SK-N-SH treated with all-trans-retinoic acid at 6 μM for 48 hours (cell line): Measurements from ENCODE around the gene C13orf42.

Experiments
- ATAC-seq: fragments of 200-7000 bp; cut with Tn5 transposase; 3 replicates; pipeline ENCODE4 v1.9.1; 2020; ENCODE audit warnings: mild to moderate bottlenecking, moderate library complexity
- ARNTL ChIP-seq: fragments of 450-650 bp; formaldehyde crosslinking; IDR thresholded peaks from 2 replicates; pipeline ENCODE4 v1.5.0; 2020; ENCODE audit warnings: low read depth, mild to moderate bottlenecking, moderate library complexity, borderline replicate concordance
- BACH2 ChIP-seq: fragments of 250-450 bp; sonication (Bioruptor Pico); IDR thresholded peaks from 2 replicates; pipeline ENCODE4 v1.9.0; 2021; ENCODE audit warnings: mild to moderate bottlenecking, borderline replicate concordance
- CSDC2 ChIP-seq: fragments of 250-450 bp; sonication (Bioruptor Pico); IDR thresholded peaks from 2 replicates; pipeline ENCODE4 v1.5.0; 2020; ENCODE audit warnings: mild to moderate bottlenecking, moderate library complexity
- ESRRG ChIP-seq: fragments of 250-450 bp; sonication (Bioruptor Pico); IDR thresholded peaks from 2 replicates; pipeline ENCODE4 v1.6.1; 2021; ENCODE audit warnings: mild to moderate bottlenecking
- GLIS3 ChIP-seq: fragments of 250-450 bp; sonication (Bioruptor Pico); IDR thresholded peaks from 2 replicates; pipeline ENCODE4 v1.5.0; 2020; ENCODE audit warnings: mild to moderate bottlenecking, moderate library complexity
- ISL1 ChIP-seq: fragments of 250-450 bp; sonication (Bioruptor Pico); IDR thresholded peaks from 2 replicates; pipeline ENCODE4 v2.1.2; 2022; ENCODE audit warnings: mild to moderate bottlenecking, moderate library complexity
- OSR1 ChIP-seq: fragments of 250-450 bp; sonication (Bioruptor Pico); IDR thresholded peaks from 2 replicates; pipeline ENCODE4 v1.8.0; 2022; ENCODE audit warnings: moderate library complexity, mild to moderate bottlenecking, inconsistent platforms
- PPARA ChIP-seq: fragments of 250-450 bp; sonication (Bioruptor Pico); IDR thresholded peaks from 2 replicates; pipeline ENCODE4 v1.5.0; 2020; ENCODE audit warnings: mild to moderate bottlenecking, borderline replicate concordance
- RARB ChIP-seq: fragments of 250-450 bp; sonication (Bioruptor Pico); IDR thresholded peaks from 2 replicates; pipeline ENCODE4 v1.8.0; 2021; ENCODE audit warnings: mild to moderate bottlenecking, moderate library complexity
- SNAI2 ChIP-seq: fragments of 250-450 bp; sonication (Bioruptor Pico); IDR thresholded peaks from 2 replicates; pipeline ENCODE4 v1.5.0; 2020; ENCODE audit warnings: mild to moderate bottlenecking, moderate library complexity
- TCF4 ChIP-seq: fragments of 250-450 bp; sonication (Bioruptor Pico); IDR thresholded peaks from 2 replicates; pipeline ENCODE4 v1.8.0; 2021; ENCODE audit warnings: mild to moderate bottlenecking, moderate library complexity, borderline replicate concordance
- ZC3H10 ChIP-seq: fragments of 250-450 bp; sonication (Bioruptor Pico); IDR thresholded peaks from 2 replicates; pipeline ENCODE4 v1.5.1; 2021; ENCODE audit warnings: mild to moderate bottlenecking, moderate library complexity
- ZFP3 ChIP-seq: fragments of 250-450 bp; sonication (Bioruptor Pico); IDR thresholded peaks from 2 replicates; pipeline ENCODE4 v1.5.0; 2020; ENCODE audit warnings: mild to moderate bottlenecking, moderate library complexity
- ZFP30 ChIP-seq: fragments of 450-650 bp; formaldehyde crosslinking; IDR thresholded peaks from 2 replicates; pipeline ENCODE4 v1.5.0; 2022; ENCODE audit warnings: mild to moderate bottlenecking, moderate library complexity
- ZNF565 ChIP-seq: fragments of 450-650 bp; formaldehyde crosslinking; conservative IDR thresholded peaks from 2 replicates; pipeline ENCODE4 v1.5.0; 2020; ENCODE audit warnings: low read depth, mild to moderate bottlenecking, moderate library complexity
- ZNF70 ChIP-seq: fragments of 450-650 bp; formaldehyde crosslinking; IDR thresholded peaks from 2 replicates; pipeline ENCODE4 v1.5.0; 2020; ENCODE audit warnings: mild to moderate bottlenecking, moderate library complexity
- ZNF8 ChIP-seq: fragments of 450-650 bp; formaldehyde crosslinking; IDR thresholded peaks from 2 replicates; pipeline ENCODE4 v1.5.0; 2020; ENCODE audit warnings: mild to moderate bottlenecking, moderate library complexity
- TF ChIP-seq, protein P1 (sequence below): fragments of 250-450 bp; sonication (Bioruptor Pico); IDR thresholded peaks from 2 replicates; pipeline ENCODE4 v1.5.1; 2021; ENCODE audit warnings: mild to moderate bottlenecking, moderate library complexity
- TF ChIP-seq, protein P2 (sequence below): fragments of 250-450 bp; sonication (Bioruptor Pico); IDR thresholded peaks from 2 replicates; pipeline ENCODE4 v1.8.0; 2020; ENCODE audit warnings: mild to moderate bottlenecking, moderate library complexity, borderline replicate concordance
- TF ChIP-seq, protein P3 (sequence below): fragments of 250-450 bp; sonication (Bioruptor Pico); IDR thresholded peaks from 2 replicates; pipeline ENCODE4 v1.8.0; 2021; ENCODE audit warnings: low read depth, mild to moderate bottlenecking, moderate library complexity, borderline replicate concordance

C13orf42 gene

DNA sequence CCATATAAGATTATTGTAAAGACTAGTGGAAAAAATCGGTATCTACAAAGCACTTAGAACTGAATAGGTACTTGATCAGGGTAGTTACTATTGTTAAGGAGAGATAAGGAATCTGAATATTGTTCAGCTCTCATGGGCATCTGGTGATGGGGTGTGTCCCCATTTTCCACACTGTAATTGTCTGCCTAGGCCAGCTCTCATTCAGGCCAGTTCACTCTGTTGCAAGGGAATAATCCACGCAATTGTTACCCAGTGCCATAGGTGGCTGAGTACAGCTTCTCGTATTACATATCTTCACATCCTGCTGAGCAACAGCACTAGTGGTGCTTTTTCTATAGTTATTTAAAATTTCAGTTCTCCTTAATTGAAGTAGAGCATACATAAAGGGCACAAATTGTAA lies 45.6 kb upstream of the C13orf42 start:
- TF ChIP-seq SNAI2 (CRISPR knock-in tag) (no peak), ZFP30 (CRISPR knock-in tag) (no peak)
- ATAC-seq: no peak

DNA sequence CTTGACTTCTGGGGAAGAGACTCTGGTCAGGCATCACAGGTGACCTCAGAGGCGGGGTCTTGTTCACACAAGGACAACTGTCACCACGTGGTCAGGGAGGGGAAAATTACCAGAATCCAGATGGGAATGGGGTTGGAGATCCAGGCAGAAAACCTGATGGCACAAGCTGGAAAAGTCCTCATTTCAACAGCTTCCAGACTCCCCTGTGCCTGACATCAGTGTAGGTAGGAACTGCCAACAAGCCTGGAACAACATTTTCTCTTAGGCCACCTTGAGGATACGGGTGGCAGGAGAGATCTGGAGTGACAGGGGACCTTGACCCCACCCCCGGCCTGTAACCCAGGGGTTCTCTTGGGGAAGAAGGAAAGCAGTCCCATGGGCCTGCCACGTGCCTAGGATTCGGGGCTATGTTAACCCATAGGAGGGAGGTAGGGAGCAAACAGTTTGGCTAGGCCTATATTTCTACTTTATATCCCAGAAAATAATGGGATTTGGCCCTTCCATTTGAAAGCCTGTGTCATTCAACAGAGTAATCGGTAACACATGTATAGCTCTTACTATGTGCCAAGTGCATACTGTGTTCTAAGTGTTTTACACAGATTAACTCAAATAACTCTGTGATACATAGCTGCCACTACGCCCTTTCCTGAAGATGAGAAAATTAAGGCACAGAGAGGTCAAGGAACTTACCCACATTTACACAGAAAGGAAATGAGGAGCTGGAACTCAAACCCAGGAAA lies 44.9 kb upstream of the C13orf42 start:
- no peak for TF ChIP-seq ARNTL (CRISPR knock-in tag)
- TF ChIP-seq TCF4 (CRISPR knock-in tag): no peak
- no peak for TF ChIP-seq ZFP30 (CRISPR knock-in tag)
- TF ChIP-seq ESRRG (CRISPR knock-in tag): no peak
- TF ChIP-seq RARB (CRISPR knock-in tag): no peak
- TF ChIP-seq, protein P1, sequence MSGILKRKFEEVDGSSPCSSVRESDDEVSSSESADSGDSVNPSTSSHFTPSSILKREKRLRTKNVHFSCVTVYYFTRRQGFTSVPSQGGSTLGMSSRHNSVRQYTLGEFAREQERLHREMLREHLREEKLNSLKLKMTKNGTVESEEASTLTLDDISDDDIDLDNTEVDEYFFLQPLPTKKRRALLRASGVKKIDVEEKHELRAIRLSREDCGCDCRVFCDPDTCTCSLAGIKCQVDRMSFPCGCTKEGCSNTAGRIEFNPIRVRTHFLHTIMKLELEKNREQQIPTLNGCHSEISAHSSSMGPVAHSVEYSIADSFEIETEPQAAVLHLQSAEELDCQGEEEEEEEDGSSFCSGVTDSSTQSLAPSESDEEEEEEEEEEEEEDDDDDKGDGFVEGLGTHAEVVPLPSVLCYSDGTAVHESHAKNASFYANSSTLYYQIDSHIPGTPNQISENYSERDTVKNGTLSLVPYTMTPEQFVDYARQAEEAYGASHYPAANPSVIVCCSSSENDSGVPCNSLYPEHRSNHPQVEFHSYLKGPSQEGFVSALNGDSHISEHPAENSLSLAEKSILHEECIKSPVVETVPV (CRISPR knock-in tag): no peak
- TF ChIP-seq ISL1 (CRISPR knock-in tag): no peak
- TF ChIP-seq PPARA (CRISPR knock-in tag): no peak
- TF ChIP-seq ZNF70 (CRISPR knock-in tag): no peak
- no peak for ATAC-seq

DNA sequence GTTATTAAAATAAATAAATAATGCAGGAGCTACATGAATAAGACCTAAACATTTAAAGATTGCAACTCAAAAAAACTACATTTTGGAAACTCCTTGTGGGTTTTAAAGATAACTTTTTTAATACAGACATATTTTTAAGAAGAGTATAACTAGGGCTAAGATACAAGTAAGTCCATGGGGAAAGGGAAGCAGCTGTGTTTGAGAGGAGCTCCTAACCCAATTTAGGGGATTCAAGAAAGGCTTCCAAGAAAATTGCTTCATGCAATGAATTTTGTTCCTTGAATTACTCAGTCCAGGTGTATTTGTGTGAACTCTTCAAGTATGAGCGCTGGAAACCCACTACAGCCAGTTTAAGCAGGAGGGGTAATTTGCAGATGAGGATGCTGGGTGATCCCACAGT lies 44.1 kb upstream of the C13orf42 start:
- no peak for TF ChIP-seq ZNF565 (CRISPR knock-in tag)

DNA sequence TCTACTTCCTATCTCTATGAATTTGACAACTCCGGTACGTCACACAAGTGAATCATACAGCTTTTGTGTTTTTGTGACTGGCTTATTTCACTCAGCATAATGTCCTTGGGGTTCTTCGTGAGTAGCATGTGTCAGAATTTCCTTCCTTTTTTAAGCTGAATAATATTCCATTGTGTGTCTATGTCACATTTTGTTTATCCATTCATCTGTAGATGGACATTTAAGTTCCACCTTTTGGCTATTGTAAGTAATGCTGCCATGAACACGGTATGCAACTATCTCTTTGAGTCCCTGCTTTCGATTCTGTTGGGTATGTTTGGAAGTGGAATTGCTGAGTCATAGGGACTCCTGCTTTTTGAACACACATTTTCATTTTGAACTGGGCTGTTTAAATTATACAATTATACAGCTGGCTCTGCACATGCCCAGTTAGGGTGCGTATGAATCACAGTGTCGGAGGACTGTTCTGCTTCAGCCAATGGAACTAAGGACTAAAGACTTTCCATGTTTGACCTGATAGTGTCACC lies 43.0 kb upstream of the C13orf42 start:
- no peak for ATAC-seq
- TF ChIP-seq ZFP30 (CRISPR knock-in tag) (no peak), ZNF8 (no peak), ARNTL (CRISPR knock-in tag) (no peak)
- TF ChIP-seq, protein P1 (CRISPR knock-in tag): no peak
- TF ChIP-seq, protein P2, sequence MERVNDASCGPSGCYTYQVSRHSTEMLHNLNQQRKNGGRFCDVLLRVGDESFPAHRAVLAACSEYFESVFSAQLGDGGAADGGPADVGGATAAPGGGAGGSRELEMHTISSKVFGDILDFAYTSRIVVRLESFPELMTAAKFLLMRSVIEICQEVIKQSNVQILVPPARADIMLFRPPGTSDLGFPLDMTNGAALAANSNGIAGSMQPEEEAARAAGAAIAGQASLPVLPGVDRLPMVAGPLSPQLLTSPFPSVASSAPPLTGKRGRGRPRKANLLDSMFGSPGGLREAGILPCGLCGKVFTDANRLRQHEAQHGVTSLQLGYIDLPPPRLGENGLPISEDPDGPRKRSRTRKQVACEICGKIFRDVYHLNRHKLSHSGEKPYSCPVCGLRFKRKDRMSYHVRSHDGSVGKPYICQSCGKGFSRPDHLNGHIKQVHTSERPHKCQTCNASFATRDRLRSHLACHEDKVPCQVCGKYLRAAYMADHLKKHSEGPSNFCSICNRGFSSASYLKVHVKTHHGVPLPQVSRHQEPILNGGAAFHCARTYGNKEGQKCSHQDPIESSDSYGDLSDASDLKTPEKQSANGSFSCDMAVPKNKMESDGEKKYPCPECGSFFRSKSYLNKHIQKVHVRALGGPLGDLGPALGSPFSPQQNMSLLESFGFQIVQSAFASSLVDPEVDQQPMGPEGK: no peak

More for the DNA sequence above, 44.1 kb upstream of the C13orf42 start:
- ATAC-seq: no peak

DNA sequence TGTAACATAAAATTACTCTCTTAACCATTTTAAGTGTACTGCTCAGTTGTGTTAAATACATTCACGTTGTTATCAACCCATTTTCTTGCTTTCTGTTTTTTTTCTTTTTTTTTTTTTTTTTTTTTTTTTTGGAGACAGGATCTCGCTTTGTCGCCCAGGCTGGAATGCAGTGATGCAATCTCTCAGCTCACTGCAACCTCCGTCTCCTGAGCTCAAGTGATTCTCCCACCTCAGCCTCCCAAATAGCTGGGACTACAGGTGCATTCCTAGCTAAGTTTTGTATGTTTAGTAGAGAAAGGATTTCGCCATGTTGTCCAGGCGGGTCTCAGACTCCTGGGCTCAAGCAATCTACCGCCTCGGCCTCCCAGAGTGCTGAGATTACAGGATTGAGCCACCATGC lies 42.5 kb upstream of the C13orf42 start:
- TF ChIP-seq ZFP3: no peak
- TF ChIP-seq ZC3H10 (CRISPR knock-in tag): no peak
- no peak for TF ChIP-seq ESRRG (CRISPR knock-in tag)
- TF ChIP-seq SNAI2 (CRISPR knock-in tag): no peak
- TF ChIP-seq, protein P3, sequence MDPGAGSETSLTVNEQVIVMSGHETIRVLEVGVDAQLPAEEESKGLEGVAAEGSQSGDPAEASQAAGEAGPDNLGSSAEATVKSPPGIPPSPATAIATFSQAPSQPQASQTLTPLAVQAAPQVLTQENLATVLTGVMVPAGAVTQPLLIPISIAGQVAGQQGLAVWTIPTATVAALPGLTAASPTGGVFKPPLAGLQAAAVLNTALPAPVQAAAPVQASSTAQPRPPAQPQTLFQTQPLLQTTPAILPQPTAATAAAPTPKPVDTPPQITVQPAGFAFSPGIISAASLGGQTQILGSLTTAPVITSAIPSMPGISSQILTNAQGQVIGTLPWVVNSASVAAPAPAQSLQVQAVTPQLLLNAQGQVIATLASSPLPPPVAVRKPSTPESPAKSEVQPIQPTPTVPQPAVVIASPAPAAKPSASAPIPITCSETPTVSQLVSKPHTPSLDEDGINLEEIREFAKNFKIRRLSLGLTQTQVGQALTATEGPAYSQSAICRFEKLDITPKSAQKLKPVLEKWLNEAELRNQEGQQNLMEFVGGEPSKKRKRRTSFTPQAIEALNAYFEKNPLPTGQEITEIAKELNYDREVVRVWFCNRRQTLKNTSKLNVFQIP (CRISPR knock-in tag): no peak
- no peak for TF ChIP-seq BACH2 (CRISPR knock-in tag)
- TF ChIP-seq ZFP30 (CRISPR knock-in tag): no peak
- TF ChIP-seq GLIS3 (CRISPR knock-in tag): no peak
- TF ChIP-seq ZNF70 (CRISPR knock-in tag): no peak
- TF ChIP-seq ISL1 (CRISPR knock-in tag): no peak
- ATAC-seq: no peak

DNA sequence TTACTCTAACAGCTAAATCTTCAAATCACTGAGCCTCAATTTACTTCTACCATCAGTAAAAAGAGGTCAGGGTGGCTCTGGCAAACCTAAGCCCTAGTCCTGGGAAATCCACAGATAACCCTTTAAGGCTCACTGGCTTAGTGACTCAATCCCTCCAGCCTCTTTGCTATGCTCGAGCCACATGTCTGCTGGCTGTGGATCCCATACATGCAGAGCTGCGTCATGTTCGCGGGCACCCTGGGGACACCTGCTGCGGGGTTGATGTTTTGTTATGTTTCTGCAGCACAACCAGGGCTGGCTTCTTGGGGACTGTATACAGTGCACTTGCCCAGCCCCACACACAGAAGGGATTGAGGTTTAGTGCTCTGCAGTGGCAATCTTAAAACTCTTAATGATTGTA lies 41.6 kb upstream of the C13orf42 start:
- ATAC-seq: no peak
- TF ChIP-seq OSR1 (no peak), PPARA (CRISPR knock-in tag) (no peak), ZFP30 (CRISPR knock-in tag) (no peak), TCF4 (CRISPR knock-in tag) (no peak), ZNF70 (CRISPR knock-in tag) (no peak), RARB (CRISPR knock-in tag) (no peak), ZNF565 (CRISPR knock-in tag) (no peak), BACH2 (CRISPR knock-in tag) (no peak), ZFP3 (no peak), SNAI2 (CRISPR knock-in tag) (no peak), CSDC2 (CRISPR knock-in tag) (no peak), ZNF8 (no peak), ZC3H10 (CRISPR knock-in tag) (no peak), GLIS3 (CRISPR knock-in tag) (no peak)
- TF ChIP-seq, protein P2: no peak
- TF ChIP-seq, protein P1 (CRISPR knock-in tag): no peak
